Stimulated activated CD8-positive, alpha-beta memory T cell treated with anti-CD3 and anti-CD28 coated beads, Interleukin-12 subunit alpha, Interleukin-12 subunit beta, amount 100 ng/mL, for 24 hours (primary cell): Measurements from ENCODE around the gene HLA-DRA.
"Not testable (repeated sequence)": the region's sequence is repeated elsewhere in the genome, so short reads cannot be mapped to it uniquely, and the experiment has no call there.

Experiments
- DNase-seq: peaks from one replicate; pipeline ENCODE4 v3.0.0-alpha.2; 2020; ENCODE audit errors: extremely low read depth

HLA-DRA gene

GRCh38 chr6:32431142-32431541 lies 8.5 kb upstream of the HLA-DRA start:
- no peak for DNase-seq

GRCh38 chr6:32432050-32432450 lies 7.6 kb upstream of the HLA-DRA start:
- DNase-seq = no peak

- not testable (repeated sequence) for DNase-seq
Observed at GRCh38 chr6:32433950-32434349, 5.7 kb upstream of the HLA-DRA start.

- no peak for DNase-seq
Observed at GRCh38 chr6:32436186-32436585, 3.5 kb upstream of the HLA-DRA start.

- no peak for DNase-seq
Observed at GRCh38 chr6:32436995-32437836, 2.5 kb upstream of the HLA-DRA start.

- DNase-seq = no peak
Observed at GRCh38 chr6:32439139-32439538, 548 bp upstream of the HLA-DRA start.

- DNase-seq = no peak
Observed at GRCh38 chr6:32442243-32442667, 2.6 kb downstream of the HLA-DRA start.

- DNase-seq = no peak
Observed at GRCh38 chr6:32442977-32443552, 3.4 kb downstream of the HLA-DRA start.

GRCh38 chr6:32444433-32444832 lies 4.7 kb downstream of the HLA-DRA start:
- DNase-seq = no peak

GRCh38 chr6:32445321-32445854 lies 5.7 kb downstream of the HLA-DRA start:
- DNase-seq = no peak

GRCh38 chr6:32447932-32448331 lies 8.2 kb downstream of the HLA-DRA start:
- DNase-seq = no peak

GRCh38 chr6:32449088-32449736 lies 9.5 kb downstream of the HLA-DRA start:
- DNase-seq = no peak

- DNase-seq = no peak
Observed at GRCh38 chr6:32457054-32457453, 17.4 kb downstream of the HLA-DRA start.

GRCh38 chr6:32459781-32460424 lies 20.2 kb downstream of the HLA-DRA start:
- DNase-seq = no peak

- no peak for DNase-seq
Observed at GRCh38 chr6:32460528-32460927, 20.8 kb downstream of the HLA-DRA start.

- no peak for DNase-seq
Observed at GRCh38 chr6:32461493-32461892, 21.8 kb downstream of the HLA-DRA start.

- DNase-seq = peak; percentile 41
Observed at GRCh38 chr6:32462609-32463008, 22.9 kb downstream of the HLA-DRA start.

- DNase-seq = not testable (repeated sequence)
Observed at GRCh38 chr6:32467743-32468503, 28.2 kb downstream of the HLA-DRA start.

GRCh38 chr6:32472781-32473375 lies 33.2 kb downstream of the HLA-DRA start:
- DNase-seq = no peak

GRCh38 chr6:32473376-32474348 lies 34.0 kb downstream of the HLA-DRA start:
- not testable (repeated sequence) for DNase-seq
